HG02943 (cell line): ENCODE results near the gene FAM167B.
"Not testable (repeated sequence)": the region's sequence is repeated elsewhere in the genome, so short reads cannot be mapped to it uniquely, and the experiment has no call there.

ENCODE experiments used
- ATAC-seq: cut with Tn5 transposase; IDR thresholded peaks from one replicate; pipeline ENCODE4 v1.9.1; 2021; ENCODE audit warnings: mild to moderate bottlenecking, low read depth, moderate library complexity; ENCODE audit not compliant: unreplicated experiment

Gene FAM167B

DNA sequence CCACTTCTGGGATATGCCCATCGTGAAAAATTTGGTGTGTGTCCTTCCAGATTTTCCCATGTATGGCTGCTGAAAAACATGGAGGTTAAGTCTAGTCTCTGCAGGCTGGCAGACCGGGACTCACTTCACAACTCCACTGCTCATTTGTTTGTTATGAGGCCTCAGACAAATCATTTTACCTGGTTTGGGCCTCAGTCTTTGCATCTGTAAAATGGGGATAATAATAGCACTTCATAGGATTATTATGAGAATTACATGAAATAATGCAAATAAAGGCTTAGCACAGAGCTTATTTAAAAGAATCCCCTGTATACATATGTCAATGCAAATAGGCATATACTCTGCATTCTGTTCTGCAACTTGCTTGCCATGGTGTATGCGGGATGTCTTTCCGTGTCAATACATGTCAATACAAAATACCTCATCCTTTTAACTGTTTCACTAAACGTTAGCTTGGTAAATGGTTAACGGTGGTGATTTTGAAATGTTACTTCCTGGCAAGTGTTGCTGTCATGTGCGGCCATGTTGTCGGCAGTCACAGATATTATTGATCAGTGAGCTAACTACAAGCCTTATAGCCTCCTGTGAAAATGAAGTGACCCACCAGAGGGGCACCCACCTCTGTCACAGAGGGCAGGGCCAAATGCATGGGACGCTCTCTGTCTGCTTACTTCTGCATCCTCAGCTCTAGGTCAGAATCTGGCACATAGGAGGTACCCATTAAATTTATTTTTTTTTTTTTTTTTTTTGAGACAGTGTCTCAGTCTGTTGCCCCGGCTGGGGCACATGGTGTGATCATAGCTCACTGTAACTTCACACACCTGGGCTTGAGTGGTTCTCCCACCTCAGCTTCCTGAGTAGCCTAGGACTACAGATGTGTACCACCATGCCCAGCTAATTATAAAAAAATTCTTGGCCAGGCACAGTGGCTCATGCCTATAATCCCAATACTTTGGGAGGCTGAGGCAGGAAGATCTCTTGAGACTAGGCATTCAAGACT lies 8.3 kb downstream of the FAM167B start:
- ATAC-seq = no peak

DNA sequence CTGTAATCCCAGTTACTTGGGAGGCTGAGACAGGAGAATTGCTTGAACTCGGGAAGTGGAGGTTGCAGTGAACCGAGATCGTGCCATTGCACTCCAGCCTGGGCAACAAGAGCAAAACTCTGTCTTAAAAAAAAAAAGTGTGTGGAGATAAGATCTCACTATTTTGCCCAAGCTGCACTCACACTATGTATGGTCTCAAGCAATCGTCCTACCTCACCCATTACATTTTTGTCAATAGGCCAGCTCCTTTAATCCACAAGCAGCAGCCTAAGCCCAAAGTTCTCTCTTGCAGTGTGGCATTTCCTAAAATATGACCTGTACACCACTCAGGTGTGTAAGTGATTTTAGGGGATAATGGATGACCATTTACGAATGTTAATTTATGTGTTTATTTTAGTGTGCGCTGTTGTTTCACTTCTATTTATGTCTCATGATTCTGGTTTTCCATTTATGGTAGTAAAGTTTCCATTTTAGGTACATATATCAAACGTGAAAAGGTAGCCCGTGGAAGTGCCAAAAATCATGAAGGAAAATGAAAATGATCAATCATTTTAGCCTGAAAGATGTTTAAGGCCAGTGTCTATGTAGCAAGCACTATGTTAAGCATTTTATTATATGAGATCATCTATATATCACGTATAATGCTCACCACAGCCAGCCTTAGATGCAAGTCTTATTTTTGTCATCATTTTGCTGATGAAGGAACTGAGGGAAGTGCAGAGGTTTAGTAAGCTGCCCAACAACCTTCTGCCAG lies 9.6 kb downstream of the FAM167B start:
- no peak for ATAC-seq

DNA sequence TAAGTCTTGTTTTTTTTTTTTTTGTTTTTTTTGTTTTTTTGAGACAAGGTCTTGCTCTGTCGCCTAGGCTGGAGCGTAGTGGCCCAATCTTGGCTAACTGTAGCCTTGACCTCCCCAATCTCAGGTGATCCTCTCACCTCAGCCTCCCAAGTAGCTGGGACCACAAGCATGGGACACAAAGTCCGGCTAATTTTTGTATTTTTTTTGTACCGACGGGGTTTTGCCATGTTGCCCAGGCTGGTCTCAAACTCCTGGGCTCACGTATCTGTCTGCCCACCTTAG lies 10.1 kb downstream of the FAM167B start:
- no peak for ATAC-seq

GRCh38 chr1:32263236-32263593 lies 16.2 kb downstream of the FAM167B start:
- ATAC-seq = not testable (repeated sequence)

GRCh38 chr1:32263744-32264143 lies 16.7 kb downstream of the FAM167B start:
- ATAC-seq = no peak

DNA sequence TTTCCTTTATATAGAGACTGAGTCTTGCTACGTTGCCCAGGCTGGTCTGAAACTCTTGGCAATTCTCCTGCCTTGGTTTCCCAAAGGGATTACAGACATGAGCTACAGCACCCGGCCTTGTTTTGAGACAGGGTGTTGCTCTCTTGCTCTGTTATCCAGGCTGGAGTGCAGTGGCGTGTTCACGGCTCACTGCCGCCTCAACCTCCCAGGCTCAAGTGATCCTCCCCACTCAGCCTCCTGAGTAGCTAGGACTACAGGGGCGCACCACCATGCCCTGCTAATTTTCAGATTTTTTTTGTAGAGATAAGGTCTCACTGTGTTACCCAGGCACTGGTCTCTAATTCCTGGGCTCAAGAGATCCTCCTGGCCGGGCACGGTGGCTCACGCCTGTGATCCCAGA lies 18.8 kb downstream of the FAM167B start:
- no peak for ATAC-seq

DNA sequence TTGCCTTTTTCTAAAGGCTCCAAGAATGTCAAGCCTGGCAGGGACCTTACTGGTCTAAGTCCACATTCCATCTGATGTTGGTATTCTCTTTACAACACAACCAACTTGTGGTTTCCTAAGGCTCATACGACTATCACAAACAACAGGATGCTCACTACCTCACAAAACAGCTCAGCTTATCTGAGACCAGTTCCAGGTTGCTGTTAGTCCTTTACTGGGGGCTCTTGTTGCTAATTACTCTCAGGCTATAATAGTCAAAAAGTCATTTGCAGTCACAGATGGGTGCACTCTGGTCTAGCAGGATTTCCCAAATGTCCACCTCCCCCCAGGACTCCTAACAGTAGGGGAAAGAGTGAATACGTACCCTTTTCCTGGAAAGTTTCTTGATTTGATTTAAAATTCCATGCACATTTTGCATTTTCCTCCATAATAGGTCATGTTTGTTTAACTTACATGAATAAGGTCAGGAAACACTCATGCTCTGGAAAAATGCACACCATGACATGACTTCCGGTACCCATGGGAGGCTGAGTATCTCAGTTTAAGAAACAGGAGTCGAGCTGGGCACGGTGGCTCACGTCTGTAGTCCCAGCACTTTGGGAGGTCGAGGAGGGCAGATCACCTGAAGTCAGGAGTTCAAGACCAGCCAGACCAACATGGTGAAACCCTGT lies 20.0 kb downstream of the FAM167B start:
- no peak for ATAC-seq

DNA sequence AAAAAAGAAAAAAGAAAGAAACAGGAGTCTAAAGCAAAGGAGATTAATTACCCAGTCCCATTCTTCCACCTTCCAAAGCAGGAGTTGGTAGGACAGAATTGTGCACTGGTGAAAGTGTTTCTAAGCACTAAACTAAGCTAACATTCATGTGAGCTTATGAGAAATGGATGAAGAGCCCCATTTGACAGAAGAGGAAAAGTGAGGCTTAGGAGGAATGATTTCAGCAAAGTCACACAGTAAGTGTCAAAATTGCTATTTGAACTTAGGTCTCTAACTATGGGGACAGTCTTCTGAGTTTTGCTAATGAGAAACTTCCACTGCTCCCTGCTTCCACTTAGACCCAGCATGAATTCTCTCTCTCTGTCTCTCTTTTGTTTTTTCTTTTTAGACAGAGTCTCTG lies 22.7 kb downstream of the FAM167B start:
- ATAC-seq = no peak

GRCh38 chr1:32272557-32273390 lies 25.8 kb downstream of the FAM167B start:
- no peak for ATAC-seq

DNA sequence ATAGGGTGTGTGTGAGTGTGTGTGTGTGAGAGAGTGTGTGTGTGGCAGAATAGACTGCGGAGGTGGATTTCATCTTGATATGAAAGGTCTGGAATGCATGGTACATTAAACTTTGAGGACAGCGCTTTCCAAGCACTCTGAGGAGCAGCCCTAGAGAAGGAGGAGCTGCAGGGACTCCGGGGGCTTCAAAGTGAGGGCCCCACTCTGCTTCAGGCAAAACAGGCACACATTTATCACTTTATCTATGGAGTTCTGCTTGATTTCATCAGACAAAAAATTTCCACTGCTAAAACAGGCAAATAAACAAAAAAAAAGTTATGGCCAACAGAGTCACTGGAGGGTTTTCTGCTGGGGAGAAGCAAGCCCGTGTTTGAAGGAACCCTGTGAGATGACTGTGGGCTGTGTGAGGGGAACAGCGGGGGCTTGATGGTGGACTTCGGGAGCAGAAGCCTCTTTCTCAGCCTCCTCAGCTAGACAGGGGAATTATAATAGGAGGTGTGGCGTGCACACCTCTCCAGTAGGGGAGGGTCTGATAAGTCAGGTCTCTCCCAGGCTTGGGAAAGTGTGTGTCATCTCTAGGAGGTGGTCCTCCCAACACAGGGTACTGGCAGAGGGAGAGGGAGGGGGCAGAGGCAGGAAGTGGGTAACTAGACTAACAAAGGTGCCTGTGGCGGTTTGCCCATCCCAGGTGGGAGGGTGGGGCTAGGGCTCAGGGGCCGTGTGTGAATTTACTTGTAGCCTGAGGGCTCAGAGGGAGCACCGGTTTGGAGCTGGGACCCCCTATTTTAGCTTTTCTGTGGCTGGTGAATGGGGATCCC lies 26.6 kb downstream of the FAM167B start:
- no peak for ATAC-seq

GRCh38 chr1:32274646-32275340 lies 27.8 kb downstream of the FAM167B start:
- ATAC-seq = no peak

- ATAC-seq = no peak
Observed at GRCh38 chr1:32275424-32275823, 28.4 kb downstream of the FAM167B start.

DNA sequence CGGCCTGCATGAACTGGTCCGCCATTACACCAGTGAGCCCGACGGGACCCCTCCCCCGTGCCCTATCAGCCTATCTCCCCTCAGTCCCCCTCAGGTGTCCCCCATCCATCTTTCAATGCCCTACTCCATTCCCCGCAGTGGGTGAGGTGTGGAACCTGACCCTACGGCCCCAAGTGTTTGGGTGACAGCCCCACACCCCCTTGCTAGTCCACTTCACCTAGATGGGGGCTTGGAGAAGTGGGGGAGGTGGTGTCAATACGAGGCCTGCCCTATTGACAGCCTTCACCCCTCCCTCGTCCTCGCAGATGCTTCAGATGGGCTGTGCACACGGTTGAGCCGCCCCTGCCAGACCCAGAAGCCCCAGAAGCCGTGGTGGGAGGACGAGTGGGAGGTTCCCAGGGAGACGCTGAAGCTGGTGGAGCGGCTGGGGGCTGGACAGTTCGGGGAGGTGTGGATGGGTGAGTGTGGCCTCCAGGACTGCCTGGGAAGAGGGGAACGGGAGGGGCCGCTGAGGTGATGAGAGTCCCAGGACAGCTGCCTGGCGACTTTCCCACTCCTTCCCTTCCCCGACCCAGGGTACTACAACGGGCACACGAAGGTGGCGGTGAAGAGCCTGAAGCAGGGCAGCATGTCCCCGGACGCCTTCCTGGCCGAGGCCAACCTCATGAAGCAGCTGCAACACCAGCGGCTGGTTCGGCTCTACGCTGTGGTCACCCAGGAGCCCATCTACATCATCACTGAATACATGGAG lies 29.2 kb downstream of the FAM167B start:
- ATAC-seq = no peak

DNA sequence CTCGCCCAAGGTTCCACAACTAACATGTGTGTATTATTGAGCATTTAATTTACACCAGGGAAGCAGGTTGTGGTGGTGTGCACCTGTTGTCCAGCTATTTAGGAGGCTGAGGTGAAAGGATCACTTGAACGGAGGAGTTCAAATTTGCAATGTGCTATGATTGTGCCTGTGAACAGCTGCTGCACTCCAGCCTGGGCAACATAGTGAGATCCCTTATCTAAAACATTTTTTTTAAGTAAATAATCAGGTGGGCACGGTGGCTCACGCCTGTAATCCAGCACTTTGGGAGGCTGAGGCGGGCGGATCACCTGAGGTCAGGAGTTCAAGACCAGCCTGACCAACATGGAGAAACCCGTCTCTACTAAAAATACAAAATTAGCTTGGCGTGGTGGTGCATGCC lies 37.8 kb downstream of the FAM167B start:
- ATAC-seq = not testable (repeated sequence)

DNA sequence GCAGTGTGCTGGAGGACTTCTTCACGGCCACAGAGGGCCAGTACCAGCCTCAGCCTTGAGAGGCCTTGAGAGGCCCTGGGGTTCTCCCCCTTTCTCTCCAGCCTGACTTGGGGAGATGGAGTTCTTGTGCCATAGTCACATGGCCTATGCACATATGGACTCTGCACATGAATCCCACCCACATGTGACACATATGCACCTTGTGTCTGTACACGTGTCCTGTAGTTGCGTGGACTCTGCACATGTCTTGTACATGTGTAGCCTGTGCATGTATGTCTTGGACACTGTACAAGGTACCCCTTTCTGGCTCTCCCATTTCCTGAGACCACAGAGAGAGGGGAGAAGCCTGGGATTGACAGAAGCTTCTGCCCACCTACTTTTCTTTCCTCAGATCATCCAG lies 38.6 kb downstream of the FAM167B start:
- no peak for ATAC-seq

- no peak for ATAC-seq
Observed at GRCh38 chr1:32286763-32287162, 39.7 kb downstream of the FAM167B start.

GRCh38 chr1:32289256-32289655 lies 42.2 kb downstream of the FAM167B start:
- no peak for ATAC-seq

GRCh38 chr1:32291145-32291707 lies 44.2 kb downstream of the FAM167B start:
- no peak for ATAC-seq
